GM10248 (cell line): ENCODE measurements around the gene ZBTB48.
"Not testable (repeated sequence)": the region's sequence is repeated elsewhere in the genome, so short reads cannot be mapped to it uniquely, and the experiment has no call there.

Source experiments
- CTCF ChIA-PET: fragments of 300-600 bp; sonication (Branson Sonifier 250); formaldehyde crosslinking; extraction: SDS; loops from one replicate; lab custom pipeline; 2021; ENCODE audit warnings: antibody characterized with exemption; lab: Yijun Ruan, JAX
- POLR2A ChIA-PET: fragments of 350-650 bp; sonication (Branson Sonifier 250); formaldehyde crosslinking; extraction: SDS; loops from one replicate; lab custom pipeline; 2020; ENCODE audit warnings: antibody characterized with exemption; lab: Yijun Ruan, JAX
- DNase-seq: peaks from one replicate; pipeline ENCODE4 v3.0.0; 2012; ENCODE audit errors: extremely low spot score
- CTCF ChIP-seq: IDR thresholded peaks from 2 replicates; pipeline ENCODE4 v1.5.1; 2012; ENCODE audit warnings: mild to moderate bottlenecking, low read depth; ENCODE audit errors: extremely low read depth, missing control alignments, control extremely low read depth

The ZBTB48 gene

GRCh38 chr1:6635161-6635909 is 55.5 kb downstream of the ZBTB48 start:
- TF ChIP-seq CTCF: no peak
- ChIA-PET POLR2A (no interaction called here), CTCF (interaction anchor here (1.2 to 2.7 kb wide), 5 partner anchors 10 to 148 kb away, joined by 3 to 24 read pairs (median 4); no protein-coding TSS in a partner anchor)
- no peak for DNase-seq

- ChIA-PET POLR2A (no interaction called here), CTCF (interaction anchor here (0.9 to 2.7 kb wide), 3 partner anchors 10 to 65 kb away, joined by 3 to 24 read pairs (median 3); partner anchors contain the start of gene DNAJC11)
- TF ChIP-seq CTCF: no peak
- DNase-seq: no peak
Measured at GRCh38 chr1:6635910-6636760, 56.3 kb downstream of the ZBTB48 start.

GRCh38 chr1:6636778-6637177 is 57.0 kb downstream of the ZBTB48 start:
- POLR2A ChIA-PET, DNase-seq: not testable (repeated sequence)
- CTCF ChIA-PET: interaction anchor here (0.9 to 2.7 kb wide), 3 partner anchors 9 to 65 kb away, joined by 3 to 24 read pairs (median 3); partner anchors contain the start of gene DNAJC11

GRCh38 chr1:6637770-6638169 is 58.0 kb downstream of the ZBTB48 start:
- TF ChIP-seq CTCF: no peak
- DNase-seq: no peak
- CTCF ChIA-PET: interaction anchor here (1.4 to 2.7 kb wide), 2 partner anchors 8 to 64 kb away, joined by 3 to 24 read pairs; partner anchors contain the start of gene DNAJC11
- POLR2A ChIA-PET: no interaction called here

GRCh38 chr1:6638226-6638625 is 58.4 kb downstream of the ZBTB48 start:
- TF ChIP-seq CTCF: no peak
- ChIA-PET POLR2A (no interaction called here), CTCF (interaction anchor here (2.7 kb wide), 1 partner anchor 8 kb away, joined by 24 read pairs; no protein-coding TSS in a partner anchor)
- DNase-seq: no peak
